K562 (cell line): ENCODE data around the gene GLCCI1. TPM values are rescaled to one million over a fixed set of nuclear protein-coding genes. Genes with fewer than 3 reads are reported as not detected.
A peak's percentile ranks its signal among the peaks of the same experiment; 100 is the strongest.

Experiments
- CBX3 ChIP-seq, 2 experiments: IDR thresholded peaks; 1 replicate in 1 of 2; 2 replicates in 1 of 2; pipeline ENCODE4 v1.6.1; 2012; ENCODE audit warnings: inconsistent platforms in 2 of 2, low read length in 2 of 2, borderline replicate concordance in 1 of 2, control low read depth in 1 of 2
- JUND ChIP-seq, 2 experiments: IDR thresholded peaks; 2 replicates in 1 of 2; 3 replicates in 1 of 2; pipeline ENCODE4 v1.6.1; 2011; ENCODE audit warnings: borderline replicate concordance in 2 of 2, low read depth in 2 of 2, low read length in 2 of 2, improper control_type of control experiment in 1 of 2, missing biosample characterization in 1 of 2, missing genetic modification characterization in 1 of 2, missing genetic modification reagents in 1 of 2
- NR2C2 ChIP-seq, 2 experiments: fragments of 200-800 bp in 1 of 2; sonication (Bioruptor generic) in 1 of 2; sonication (generic) in 1 of 2; formaldehyde crosslinking in 1 of 2; IDR thresholded peaks; 2 replicates each; pipeline versions ENCODE4 v1.6.1 to v1.8.0; 2016 to 2022; ENCODE audit warnings: mild to moderate bottlenecking in 1 of 2, missing compliant biosample characterization in 1 of 2, missing genetic modification characterization in 1 of 2, missing genetic modification reagents in 1 of 2
- PML ChIP-seq: IDR thresholded peaks from 2 replicates; pipeline ENCODE4 v1.6.1; 2012; ENCODE audit warnings: low read length, inconsistent platforms
- RCOR1 ChIP-seq, 2 experiments: IDR thresholded peaks; 2 replicates each; pipeline ENCODE4 v1.6.1; 2012; ENCODE audit warnings: low read depth in 2 of 2, low read length in 2 of 2, borderline replicate concordance in 1 of 2, improper control_type of control experiment in 1 of 2
- TEAD1 ChIP-seq, 2 experiments: fragments of 450-650 bp in 1 of 2; sonication (generic) in 1 of 2; formaldehyde crosslinking; IDR thresholded peaks; 2 replicates each; pipeline versions ENCODE4 v1.4.0 to v1.8.0; 2020 to 2022; ENCODE audit warnings: mild to moderate bottlenecking in 2 of 2, missing genetic modification reagents in 1 of 2
- polyA plus RNA-seq, 8 experiments: library from polyadenylated mRNA; depleted of rRNA in 4 of 8; stranded (reverse) in 5 of 8; unstranded in 3 of 8; fragments of >200 nt; fragmentation: Nextera tagmentation in 2 of 8; fragmentation: Illumina TruSeq in 1 of 8; extraction: Ambion mirVana in 2 of 8; extraction: Trizol in 1 of 8; gene quantifications; 2 replicates each; pipeline versions ENCODE4 v1.2.1 to v1.2.3, GENCODE V29; 2011 to 2014; ENCODE audit warnings: inconsistent platforms in 1 of 8, missing spikeins in 1 of 8
- total RNA-seq, 7 experiments: library from RNA; depleted of rRNA in 6 of 7; stranded (reverse); fragments of >200 nt in 6 of 7; fragmentation: Illumina TruSeq in 2 of 7; extraction: Trizol in 2 of 7; gene quantifications; 2 replicates each; pipeline versions ENCODE4 v1.2.1 to v1.2.3, GENCODE V29; 2011 to 2021; ENCODE audit warnings: low replicate concordance in 1 of 7
- TF ChIP-seq, protein P1 (sequence below), 3 experiments: fragments of 200-800 bp in 1 of 3; fragments of 250-450 bp in 1 of 3; fragments of 450-650 bp in 1 of 3; sonication (Bioruptor Pico) in 1 of 3; sonication (Bioruptor generic) in 1 of 3; formaldehyde crosslinking in 1 of 3; IDR thresholded peaks; 2 replicates each; pipeline versions ENCODE4 v1.6.1 to v1.8.0; 2016 to 2022; ENCODE audit warnings: mild to moderate bottlenecking in 2 of 3, missing genetic modification characterization in 2 of 3, missing compliant biosample characterization in 1 of 3, moderate library complexity in 1 of 3
- TF ChIP-seq, protein P2 (sequence below): sonication (generic); formaldehyde crosslinking; IDR thresholded peaks from 2 replicates; pipeline ENCODE4 v1.8.0; 2022; ENCODE audit warnings: mild to moderate bottlenecking, missing genetic modification reagents, borderline replicate concordance
- TF ChIP-seq, protein P3 (sequence below): sonication (generic); formaldehyde crosslinking; IDR thresholded peaks from 2 replicates; pipeline ENCODE4 v1.9.0; 2022; ENCODE audit warnings: mild to moderate bottlenecking, missing genetic modification reagents
- TF ChIP-seq, protein P4 (sequence below): sonication (generic); IDR thresholded peaks from 2 replicates; pipeline ENCODE4 v1.6.1; 2016
- TF ChIP-seq, protein P5 (sequence below): fragments of 450-650 bp; IDR thresholded peaks from 2 replicates; pipeline ENCODE4 v1.6.1; 2016; ENCODE audit warnings: antibody characterized with exemption

GLCCI1 gene
- total and polyA plus RNA-seq, 9 of the 15 experiments (the other 6 are each of a cell fraction or from before 2014, with no cell fraction given), result 2.7 to 11.9 (median 7.2) TPM

GRCh38 chr7:7967886-7968543, 581 bp upstream of the GLCCI1 start (continued):
- TF ChIP-seq, protein P1, sequence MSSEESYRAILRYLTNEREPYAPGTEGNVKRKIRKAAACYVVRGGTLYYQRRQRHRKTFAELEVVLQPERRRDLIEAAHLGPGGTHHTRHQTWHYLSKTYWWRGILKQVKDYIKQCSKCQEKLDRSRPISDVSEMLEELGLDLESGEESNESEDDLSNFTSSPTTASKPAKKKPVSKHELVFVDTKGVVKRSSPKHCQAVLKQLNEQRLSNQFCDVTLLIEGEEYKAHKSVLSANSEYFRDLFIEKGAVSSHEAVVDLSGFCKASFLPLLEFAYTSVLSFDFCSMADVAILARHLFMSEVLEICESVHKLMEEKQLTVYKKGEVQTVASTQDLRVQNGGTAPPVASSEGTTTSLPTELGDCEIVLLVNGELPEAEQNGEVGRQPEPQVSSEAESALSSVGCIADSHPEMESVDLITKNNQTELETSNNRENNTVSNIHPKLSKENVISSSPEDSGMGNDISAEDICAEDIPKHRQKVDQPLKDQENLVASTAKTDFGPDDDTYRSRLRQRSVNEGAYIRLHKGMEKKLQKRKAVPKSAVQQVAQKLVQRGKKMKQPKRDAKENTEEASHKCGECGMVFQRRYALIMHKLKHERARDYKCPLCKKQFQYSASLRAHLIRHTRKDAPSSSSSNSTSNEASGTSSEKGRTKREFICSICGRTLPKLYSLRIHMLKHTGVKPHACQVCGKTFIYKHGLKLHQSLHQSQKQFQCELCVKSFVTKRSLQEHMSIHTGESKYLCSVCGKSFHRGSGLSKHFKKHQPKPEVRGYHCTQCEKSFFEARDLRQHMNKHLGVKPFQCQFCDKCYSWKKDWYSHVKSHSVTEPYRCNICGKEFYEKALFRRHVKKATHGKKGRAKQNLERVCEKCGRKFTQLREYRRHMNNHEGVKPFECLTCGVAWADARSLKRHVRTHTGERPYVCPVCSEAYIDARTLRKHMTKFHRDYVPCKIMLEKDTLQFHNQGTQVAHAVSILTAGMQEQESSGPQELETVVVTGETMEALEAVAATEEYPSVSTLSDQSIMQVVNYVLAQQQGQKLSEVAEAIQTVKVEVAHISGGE (CRISPR knock-in tag; IDR thresholded peaks at IDR 0.05), result 0 out of 6 replicates have a peak, but pooled peaks of 1 of the 3 experiments have one; percentile 22
- TF ChIP-seq, protein P2, sequence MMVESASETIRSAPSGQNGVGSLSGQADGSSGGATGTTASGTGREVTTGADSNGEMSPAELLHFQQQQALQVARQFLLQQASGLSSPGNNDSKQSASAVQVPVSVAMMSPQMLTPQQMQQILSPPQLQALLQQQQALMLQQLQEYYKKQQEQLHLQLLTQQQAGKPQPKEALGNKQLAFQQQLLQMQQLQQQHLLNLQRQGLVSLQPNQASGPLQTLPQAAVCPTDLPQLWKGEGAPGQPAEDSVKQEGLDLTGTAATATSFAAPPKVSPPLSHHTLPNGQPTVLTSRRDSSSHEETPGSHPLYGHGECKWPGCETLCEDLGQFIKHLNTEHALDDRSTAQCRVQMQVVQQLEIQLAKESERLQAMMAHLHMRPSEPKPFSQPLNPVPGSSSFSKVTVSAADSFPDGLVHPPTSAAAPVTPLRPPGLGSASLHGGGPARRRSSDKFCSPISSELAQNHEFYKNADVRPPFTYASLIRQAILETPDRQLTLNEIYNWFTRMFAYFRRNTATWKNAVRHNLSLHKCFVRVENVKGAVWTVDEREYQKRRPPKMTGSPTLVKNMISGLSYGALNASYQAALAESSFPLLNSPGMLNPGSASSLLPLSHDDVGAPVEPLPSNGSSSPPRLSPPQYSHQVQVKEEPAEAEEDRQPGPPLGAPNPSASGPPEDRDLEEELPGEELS (CRISPR knock-in tag), result peak; percentile 80; the same call in 1 of the 2 replicates
- TF ChIP-seq, protein P3, sequence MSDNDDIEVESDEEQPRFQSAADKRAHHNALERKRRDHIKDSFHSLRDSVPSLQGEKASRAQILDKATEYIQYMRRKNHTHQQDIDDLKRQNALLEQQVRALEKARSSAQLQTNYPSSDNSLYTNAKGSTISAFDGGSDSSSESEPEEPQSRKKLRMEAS (CRISPR knock-in tag), result 0 out of 2 replicates have a peak, but pooled peaks have one; percentile 60
- TF ChIP-seq PML, result peak; percentile 28; the same call in 1 of the 2 replicates
- TF ChIP-seq CBX3 (IDR thresholded peaks at IDR 0.05; ENCODE audit: borderline replicate concordance in 1 of 2, low read length in 2 of 2), result 0 out of 3 replicates have a peak, but pooled peaks of 1 of the 2 experiments have one; percentile 31
- no peak for TF ChIP-seq RCOR1 (IDR thresholded peaks at IDR 0.05; ENCODE audit: borderline replicate concordance in 1 of 2, low read depth in 2 of 2, low read length in 2 of 2)
- TF ChIP-seq TEAD1 (CRISPR knock-in tag; IDR thresholded peaks at IDR 0.05), result no peak
- no peak for TF ChIP-seq NR2C2 (CRISPR knock-in tag; IDR thresholded peaks at IDR 0.05)
- TF ChIP-seq NR2C2 (tag; IDR thresholded peaks at IDR 0.05), result peak; percentile 37; the same call in 1 of the 2 replicates
- TF ChIP-seq, protein P4, sequence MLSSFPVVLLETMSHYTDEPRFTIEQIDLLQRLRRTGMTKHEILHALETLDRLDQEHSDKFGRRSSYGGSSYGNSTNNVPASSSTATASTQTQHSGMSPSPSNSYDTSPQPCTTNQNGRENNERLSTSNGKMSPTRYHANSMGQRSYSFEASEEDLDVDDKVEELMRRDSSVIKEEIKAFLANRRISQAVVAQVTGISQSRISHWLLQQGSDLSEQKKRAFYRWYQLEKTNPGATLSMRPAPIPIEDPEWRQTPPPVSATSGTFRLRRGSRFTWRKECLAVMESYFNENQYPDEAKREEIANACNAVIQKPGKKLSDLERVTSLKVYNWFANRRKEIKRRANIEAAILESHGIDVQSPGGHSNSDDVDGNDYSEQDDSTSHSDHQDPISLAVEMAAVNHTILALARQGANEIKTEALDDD, result 0 out of 2 replicates have a peak, but pooled peaks have one; percentile 56
- no peak for TF ChIP-seq JUND (IDR thresholded peaks at IDR 0.05; ENCODE audit: borderline replicate concordance, low read depth, low read length)
- TF ChIP-seq JUND (tag; IDR thresholded peaks at IDR 0.05; ENCODE audit: borderline replicate concordance, low read depth, low read length), result 0 out of 3 replicates have a peak, but pooled peaks have one; percentile 17
- TF ChIP-seq, protein P5, sequence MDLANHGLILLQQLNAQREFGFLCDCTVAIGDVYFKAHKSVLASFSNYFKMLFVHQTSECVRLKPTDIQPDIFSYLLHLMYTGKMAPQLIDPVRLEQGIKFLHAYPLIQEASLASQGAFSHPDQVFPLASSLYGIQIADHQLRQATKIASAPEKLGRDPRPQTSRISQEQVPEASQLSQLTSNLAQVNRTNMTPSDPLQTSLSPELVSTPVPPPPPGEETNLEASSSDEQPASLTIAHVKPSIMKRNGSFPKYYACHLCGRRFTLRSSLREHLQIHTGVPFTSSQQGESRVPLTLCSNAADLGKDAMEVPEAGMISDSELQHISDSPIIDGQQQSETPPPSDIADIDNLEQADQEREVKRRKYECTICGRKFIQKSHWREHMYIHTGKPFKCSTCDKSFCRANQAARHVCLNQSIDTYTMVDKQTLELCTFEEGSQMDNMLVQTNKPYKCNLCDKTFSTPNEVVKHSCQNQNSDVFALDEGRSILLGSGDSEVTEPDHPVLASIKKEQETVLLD, result peak; percentile 50; the same call in 1 of the 2 replicates
